HepG2 (cell line): ENCODE data around the gene MKNK1. TPM values are rescaled to one million over a fixed set of nuclear protein-coding genes. Genes with fewer than 3 reads are reported as not detected.

ENCODE experiments used
- ATAC-seq: fragments of 200-7000 bp; cut with Tn5 transposase; 3 replicates; pipeline ENCODE4 v1.9.1; 2020; ENCODE audit warnings: mild to moderate bottlenecking, moderate library complexity
- BruUV-seq: library from RNA; stranded (reverse); fragments of 400-500 nt; replicated peaks from 2 replicates; lab custom pipeline; 2021; lab: Mats Ljungman, UMichigan
- CTCF ChIA-PET: fragments of 300-600 bp; formaldehyde crosslinking; extraction: SDS; loops from one replicate; lab custom pipeline; 2021; ENCODE audit warnings: low total read pairs, inconsistent platforms, low intra/inter-chr PET ratio; lab: Yijun Ruan, JAX
- POLR2A ChIA-PET: fragments of 350-600 bp; sonication (Branson Sonifier 250); formaldehyde crosslinking; loops from one replicate; lab custom pipeline; 2020; ENCODE audit warnings: antibody characterized with exemption, inconsistent platforms; lab: Yijun Ruan, JAX
- DNase-seq: peaks from one replicate; pipeline ENCODE4 v3.0.0-alpha.2; 2015; ENCODE audit warnings: low spot score
- FAIRE-seq: peaks from 3 replicates; lab custom pipeline; 2011; peaks lifted over from hg19 to GRCh38; lab: Jason Lieb, UNC
- H2AFZ ChIP-seq: one replicate; pipeline ENCODE4 v1.6.1; 2011; ENCODE audit warnings: low read length, inconsistent platforms
- H3K27ac ChIP-seq: fragments of 300-600 bp; 3 replicates; pipeline ENCODE4 v1.8.0; 2011; ENCODE audit warnings: mixed run types, mild to moderate bottlenecking, mixed read lengths, low read length, inconsistent platforms; ENCODE audit not compliant: insufficient read depth; ENCODE audit errors: extremely low read length
- H3K27me3 ChIP-seq, 2 experiments: fragments of 200-600 bp in 1 of 2; 2 replicates in 1 of 2; 3 replicates in 1 of 2; pipeline versions ENCODE4 v1.6.0 to v1.8.0; 2011; ENCODE audit warnings: low read length in 2 of 2, mild to moderate bottlenecking in 2 of 2, moderate library complexity in 2 of 2, inconsistent platforms in 1 of 2; ENCODE audit not compliant: insufficient read depth in 2 of 2, control insufficient read depth in 1 of 2
- H3K36me3 ChIP-seq, 2 experiments: fragments of 200-600 bp in 1 of 2; replicated peaks in 1 of 2; 2 replicates in 1 of 2; 3 replicates in 1 of 2; pipeline versions ENCODE4 v1.5.1 to v1.8.0; 2011; ENCODE audit warnings: low read length in 2 of 2, inconsistent platforms in 1 of 2; ENCODE audit not compliant: insufficient read depth in 2 of 2, control insufficient read depth in 1 of 2
- H3K4me1 ChIP-seq: 2 replicates; pipeline ENCODE4 v1.5.1; 2012; ENCODE audit warnings: low read length, inconsistent platforms; ENCODE audit not compliant: insufficient read depth
- H3K4me2 ChIP-seq: 2 replicates; pipeline ENCODE4 v1.6.0; 2011; ENCODE audit warnings: low read depth, low read length, inconsistent platforms
- H3K4me3 ChIP-seq, 3 experiments: fragments of 200-600 bp in 1 of 3; sonication (generic), shearing (Covaris generic) in 1 of 3; replicated peaks in 1 of 3; 2 replicates each; pipeline ENCODE4 v1.5.1; 2011 to 2016; ENCODE audit warnings: low read length in 3 of 3, inconsistent platforms in 2 of 3, low read depth in 2 of 3, mild to moderate bottlenecking in 2 of 3, control low read depth in 1 of 3, mixed read lengths in 1 of 3; ENCODE audit not compliant: insufficient read depth in 1 of 3
- H3K79me2 ChIP-seq: one replicate; pipeline ENCODE4 v1.6.1; 2011; ENCODE audit warnings: low read length, inconsistent platforms; ENCODE audit not compliant: insufficient read depth
- H3K9ac ChIP-seq: 2 replicates; pipeline ENCODE4 v1.6.0; 2011; ENCODE audit warnings: mild to moderate bottlenecking, low read depth, low read length, inconsistent platforms; ENCODE audit not compliant: insufficient read depth
- H3K9me3 ChIP-seq: 2 replicates; pipeline ENCODE4 v1.5.1; 2012; ENCODE audit warnings: mild to moderate bottlenecking, low read length
- H4K20me1 ChIP-seq: 2 replicates; pipeline ENCODE4 v1.6.0; 2011; ENCODE audit warnings: inconsistent platforms, mild to moderate bottlenecking, low read length, moderate library complexity; ENCODE audit not compliant: insufficient read depth
- MEIS2 ChIP-seq: sonication (generic); formaldehyde crosslinking; IDR thresholded peaks from 2 replicates; pipeline ENCODE4 v1.9.0; 2021; ENCODE audit warnings: mild to moderate bottlenecking, missing genetic modification reagents
- ZNF234 ChIP-seq: sonication (generic); formaldehyde crosslinking; conservative IDR thresholded peaks from 2 replicates; pipeline ENCODE4 v1.5.1; 2020; ENCODE audit warnings: mild to moderate bottlenecking, missing genetic modification reagents
- ZNF816 ChIP-seq: sonication (generic); formaldehyde crosslinking; IDR thresholded peaks from 2 replicates; pipeline ENCODE4 v1.8.0; 2022; ENCODE audit warnings: missing genetic modification reagents, mild to moderate bottlenecking, borderline replicate concordance
- WGBS: methylation state at CpG from one replicate; pipeline ENCODE4 v1.1.6; 2017; ENCODE audit warnings: low lambda C conversion rate; 5-methylcytosine and 5-hydroxymethylcytosine counted together
- in situ Hi-C: cut with HindIII; loops from 2 replicates; pipeline ENCODE4 v1.10.0; 2017; ENCODE audit warnings: low pct_unique_long_range_greater_than_20kb; ENCODE audit not compliant: extremely low pct_ligation_motif_present
- intact Hi-C: fragments of 100-400 bp; cut with micrococcal nuclease; formaldehyde crosslinking; loops from one replicate; pipeline ENCODE4 v1.10.0; 2022; ENCODE audit not compliant: unreplicated experiment
- polyA plus RNA-seq, 8 experiments: library from polyadenylated mRNA; depleted of rRNA in 3 of 8; stranded (reverse) in 7 of 8; unstranded in 1 of 8; fragments of >200 nt; fragmentation: Illumina TruSeq in 4 of 8; extraction: Trizol in 4 of 8; gene quantifications; 2 replicates each; pipeline versions ENCODE4 v1.2.1 to v1.2.3, GENCODE V29; 2011 to 2016; ENCODE audit warnings: low read depth in 4 of 8, missing spikeins in 1 of 8, mixed read lengths in 1 of 8; ENCODE audit not compliant: insufficient read depth in 1 of 8
- total RNA-seq, 5 experiments: library from RNA; depleted of rRNA; stranded (reverse); fragments of >200 nt; fragmentation: Illumina TruSeq; extraction: Trizol; gene quantifications; 2 replicates each; pipeline ENCODE4 v1.2.3, GENCODE V29; 2016; ENCODE audit warnings: low read depth in 1 of 5
- TF ChIP-seq, protein P1 (sequence below): sonication (generic); formaldehyde crosslinking; IDR thresholded peaks from 2 replicates; pipeline ENCODE4 v1.4.0; 2020; ENCODE audit warnings: missing genetic modification reagents
- TF ChIP-seq, protein P2 (sequence below): sonication (generic); formaldehyde crosslinking; IDR thresholded peaks from 2 replicates; pipeline ENCODE4 v1.5.1; 2020; ENCODE audit warnings: missing genetic modification reagents, mild to moderate bottlenecking, borderline replicate concordance
- TF ChIP-seq, protein P3 (sequence below): sonication (generic); formaldehyde crosslinking; IDR thresholded peaks from 2 replicates; pipeline ENCODE4 v1.8.1; 2023; ENCODE audit warnings: mild to moderate bottlenecking, moderate library complexity, missing genetic modification reagents
- TF ChIP-seq, protein P4 (sequence below): sonication (generic); formaldehyde crosslinking; IDR thresholded peaks from 2 replicates; pipeline ENCODE4 v1.4.0; 2020; ENCODE audit warnings: missing genetic modification reagents, mild to moderate bottlenecking, borderline replicate concordance

Gene MKNK1
- total and polyA plus RNA-seq, 2 of the 13 experiments (the other 11 are each of a cell fraction or from before 2014, with no cell fraction given): 18.5 to 24.1 TPM

DNA sequence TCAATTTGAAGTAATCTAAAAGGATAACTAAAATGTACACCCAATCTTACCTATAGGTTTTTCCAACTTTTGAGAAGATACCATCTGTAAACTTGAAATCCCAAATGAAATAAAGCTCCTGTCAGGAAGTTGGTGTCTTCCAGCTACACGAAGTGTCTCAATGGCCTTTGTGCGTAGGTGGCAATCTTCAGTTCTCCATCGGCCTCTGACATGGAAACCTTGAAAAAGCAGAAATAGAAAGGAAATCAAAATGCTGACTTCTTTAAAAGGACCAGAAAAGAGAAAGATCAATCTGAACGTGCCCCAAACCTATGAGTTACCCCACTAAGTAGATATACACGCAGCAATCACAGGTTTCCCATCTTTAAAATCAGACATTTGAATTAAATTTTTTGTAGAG, 10.0 kb downstream of the MKNK1 start:
- whole genome bisulfite sequencing: 98% methylated on average over 5 of the region's 5 CpGs
- ChIA-PET CTCF (no interaction called here), POLR2A (no interaction called here)
- no peak overlapping the region for H3K27ac ChIP-seq
- no peaks in the 10 kb centered on the region for H3K9me3 ChIP-seq
- no peak overlapping the region for H3K4me3 ChIP-seq
- in situ Hi-C loops: no loop called here
- DNase-seq (no peak), FAIRE-seq (no peak), ATAC-seq (no peak)
- BruUV-seq: no TSS peak
- H3K79me2 ChIP-seq: no peaks in the 10 kb centered on the region
- no peaks in the 10 kb centered on the region for H3K4me1 ChIP-seq
- TF ChIP-seq MEIS2 (CRISPR knock-in tag) (no peak), ZNF234 (CRISPR knock-in tag) (no peak), ZNF816 (no peak)
- TF ChIP-seq, protein P1, sequence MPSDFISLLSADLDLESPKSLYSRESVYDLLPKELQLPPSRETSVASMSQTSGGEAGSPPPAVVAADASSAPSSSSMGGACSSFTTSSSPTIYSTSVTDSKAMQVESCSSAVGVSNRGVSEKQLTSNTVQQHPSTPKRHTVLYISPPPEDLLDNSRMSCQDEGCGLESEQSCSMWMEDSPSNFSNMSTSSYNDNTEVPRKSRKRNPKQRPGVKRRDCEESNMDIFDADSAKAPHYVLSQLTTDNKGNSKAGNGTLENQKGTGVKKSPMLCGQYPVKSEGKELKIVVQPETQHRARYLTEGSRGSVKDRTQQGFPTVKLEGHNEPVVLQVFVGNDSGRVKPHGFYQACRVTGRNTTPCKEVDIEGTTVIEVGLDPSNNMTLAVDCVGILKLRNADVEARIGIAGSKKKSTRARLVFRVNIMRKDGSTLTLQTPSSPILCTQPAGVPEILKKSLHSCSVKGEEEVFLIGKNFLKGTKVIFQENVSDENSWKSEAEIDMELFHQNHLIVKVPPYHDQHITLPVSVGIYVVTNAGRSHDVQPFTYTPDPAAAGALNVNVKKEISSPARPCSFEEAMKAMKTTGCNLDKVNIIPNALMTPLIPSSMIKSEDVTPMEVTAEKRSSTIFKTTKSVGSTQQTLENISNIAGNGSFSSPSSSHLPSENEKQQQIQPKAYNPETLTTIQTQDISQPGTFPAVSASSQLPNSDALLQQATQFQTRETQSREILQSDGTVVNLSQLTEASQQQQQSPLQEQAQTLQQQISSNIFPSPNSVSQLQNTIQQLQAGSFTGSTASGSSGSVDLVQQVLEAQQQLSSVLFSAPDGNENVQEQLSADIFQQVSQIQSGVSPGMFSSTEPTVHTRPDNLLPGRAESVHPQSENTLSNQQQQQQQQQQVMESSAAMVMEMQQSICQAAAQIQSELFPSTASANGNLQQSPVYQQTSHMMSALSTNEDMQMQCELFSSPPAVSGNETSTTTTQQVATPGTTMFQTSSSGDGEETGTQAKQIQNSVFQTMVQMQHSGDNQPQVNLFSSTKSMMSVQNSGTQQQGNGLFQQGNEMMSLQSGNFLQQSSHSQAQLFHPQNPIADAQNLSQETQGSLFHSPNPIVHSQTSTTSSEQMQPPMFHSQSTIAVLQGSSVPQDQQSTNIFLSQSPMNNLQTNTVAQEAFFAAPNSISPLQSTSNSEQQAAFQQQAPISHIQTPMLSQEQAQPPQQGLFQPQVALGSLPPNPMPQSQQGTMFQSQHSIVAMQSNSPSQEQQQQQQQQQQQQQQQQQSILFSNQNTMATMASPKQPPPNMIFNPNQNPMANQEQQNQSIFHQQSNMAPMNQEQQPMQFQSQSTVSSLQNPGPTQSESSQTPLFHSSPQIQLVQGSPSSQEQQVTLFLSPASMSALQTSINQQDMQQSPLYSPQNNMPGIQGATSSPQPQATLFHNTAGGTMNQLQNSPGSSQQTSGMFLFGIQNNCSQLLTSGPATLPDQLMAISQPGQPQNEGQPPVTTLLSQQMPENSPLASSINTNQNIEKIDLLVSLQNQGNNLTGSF (CRISPR knock-in tag): no peak
- TF ChIP-seq, protein P2, sequence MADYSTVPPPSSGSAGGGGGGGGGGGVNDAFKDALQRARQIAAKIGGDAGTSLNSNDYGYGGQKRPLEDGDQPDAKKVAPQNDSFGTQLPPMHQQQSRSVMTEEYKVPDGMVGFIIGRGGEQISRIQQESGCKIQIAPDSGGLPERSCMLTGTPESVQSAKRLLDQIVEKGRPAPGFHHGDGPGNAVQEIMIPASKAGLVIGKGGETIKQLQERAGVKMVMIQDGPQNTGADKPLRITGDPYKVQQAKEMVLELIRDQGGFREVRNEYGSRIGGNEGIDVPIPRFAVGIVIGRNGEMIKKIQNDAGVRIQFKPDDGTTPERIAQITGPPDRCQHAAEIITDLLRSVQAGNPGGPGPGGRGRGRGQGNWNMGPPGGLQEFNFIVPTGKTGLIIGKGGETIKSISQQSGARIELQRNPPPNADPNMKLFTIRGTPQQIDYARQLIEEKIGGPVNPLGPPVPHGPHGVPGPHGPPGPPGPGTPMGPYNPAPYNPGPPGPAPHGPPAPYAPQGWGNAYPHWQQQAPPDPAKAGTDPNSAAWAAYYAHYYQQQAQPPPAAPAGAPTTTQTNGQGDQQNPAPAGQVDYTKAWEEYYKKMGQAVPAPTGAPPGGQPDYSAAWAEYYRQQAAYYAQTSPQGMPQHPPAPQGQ (CRISPR knock-in tag): no peak
- TF ChIP-seq, protein P3, sequence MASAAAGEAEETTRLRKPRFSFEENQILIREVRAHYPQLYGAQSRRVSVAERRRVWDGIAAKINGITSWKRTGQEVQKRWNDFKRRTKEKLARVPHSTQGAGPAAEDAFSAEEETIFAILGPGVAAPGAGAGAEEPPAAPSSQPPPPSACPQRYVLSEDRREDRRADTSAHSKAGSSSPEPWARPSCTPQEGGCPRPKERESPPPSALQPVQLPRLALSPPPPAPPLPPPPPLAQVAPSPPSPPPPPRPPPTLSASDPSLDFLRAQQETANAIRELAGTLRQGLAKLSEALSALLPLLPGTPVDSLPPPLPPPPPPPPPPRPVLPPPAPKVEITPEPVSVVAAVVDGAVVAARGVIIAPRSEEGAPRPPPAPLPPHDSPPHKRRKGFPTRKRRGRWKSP (CRISPR knock-in tag): no peak
- TF ChIP-seq, protein P4, sequence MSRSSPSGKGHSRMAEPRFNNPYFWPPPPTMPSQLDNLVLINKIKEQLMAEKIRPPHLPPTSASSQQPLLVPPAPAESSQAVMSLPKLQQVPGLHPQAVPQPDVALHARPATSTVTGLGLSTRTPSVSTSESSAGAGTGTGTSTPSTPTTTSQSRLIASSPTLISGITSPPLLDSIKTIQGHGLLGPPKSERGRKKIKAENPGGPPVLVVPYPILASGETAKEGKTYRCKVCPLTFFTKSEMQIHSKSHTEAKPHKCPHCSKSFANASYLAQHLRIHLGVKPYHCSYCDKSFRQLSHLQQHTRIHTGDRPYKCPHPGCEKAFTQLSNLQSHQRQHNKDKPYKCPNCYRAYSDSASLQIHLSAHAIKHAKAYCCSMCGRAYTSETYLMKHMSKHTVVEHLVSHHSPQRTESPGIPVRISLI (CRISPR knock-in tag): no peak
- no peak overlapping the region for H3K9ac ChIP-seq
- H2AFZ ChIP-seq: no peak overlapping the region
- H4K20me1 ChIP-seq: no peaks in the 10 kb centered on the region
- no peak overlapping the region for H3K4me2 ChIP-seq
- no peaks in the 10 kb centered on the region for H3K27me3 ChIP-seq
- intact Hi-C loops: no loop called here
- peaks cover 7 to 46% of the 10 kb centered on the region in 2 experiments; a peak in 4 of 5 replicates for H3K36me3 ChIP-seq
